HEK293 (cell line): ENCODE measurements around the gene KCNG3.

Source experiments
- CTCF ChIA-PET: fragments of 350-600 bp; formaldehyde crosslinking; extraction: SDS; loops from one replicate; lab custom pipeline; 2021; ENCODE audit warnings: antibody characterized with exemption; lab: Yijun Ruan, JAX
- POLR2A ChIA-PET: fragments of 300-600 bp; formaldehyde crosslinking; extraction: SDS; loops from one replicate; lab custom pipeline; 2020; ENCODE audit warnings: antibody characterized with exemption, inconsistent platforms; lab: Yijun Ruan, JAX
- H3K27ac ChIP-seq: fragments of 200-500 bp; sonication (Bioruptor generic); 2 replicates; pipeline ENCODE4 v1.5.1; 2014; ENCODE audit warnings: low read depth, low read length, control low read depth, inconsistent platforms; ENCODE audit errors: extremely low read depth
- H3K36me3 ChIP-seq, 2 experiments: fragments of 200-500 bp in 1 of 2; sonication (Bioruptor generic) in 1 of 2; 1 replicate in 1 of 2; 2 replicates in 1 of 2; pipeline ENCODE4 v1.5.1; 2014 to 2017; ENCODE audit warnings: inconsistent platforms in 2 of 2, low read length in 2 of 2; ENCODE audit not compliant: control insufficient read depth in 2 of 2, insufficient read depth in 1 of 2
- H3K4me1 ChIP-seq: fragments of 200-500 bp; sonication (Bioruptor generic); 2 replicates; pipeline ENCODE4 v1.5.1; 2014; ENCODE audit warnings: mild to moderate bottlenecking, low read length, inconsistent platforms; ENCODE audit not compliant: control insufficient read depth, insufficient read depth
- H3K4me3 ChIP-seq: 2 replicates; pipeline ENCODE4 v1.5.1; 2011; ENCODE audit warnings: low read depth, mild to moderate bottlenecking, control low read depth, low read length, moderate library complexity
- H3K9me3 ChIP-seq: fragments of 200-500 bp; sonication (Bioruptor generic); 2 replicates; pipeline ENCODE4 v1.5.1; 2014; ENCODE audit warnings: low read depth, low read length, inconsistent platforms; ENCODE audit not compliant: control insufficient read depth, insufficient read depth
- GLI2 ChIP-seq: fragments of 450-650 bp; formaldehyde crosslinking; IDR thresholded peaks from 2 replicates; pipeline ENCODE4; 2017; ENCODE audit warnings: missing biosample characterization, missing genetic modification characterization, low read depth, borderline replicate concordance
- GLI4 ChIP-seq: fragments of 450-650 bp; formaldehyde crosslinking; IDR thresholded peaks from 2 replicates; pipeline ENCODE4 v1.5.1; 2016; ENCODE audit warnings: missing biosample characterization, missing genetic modification characterization
- PRDM10 ChIP-seq: fragments of 450-650 bp; formaldehyde crosslinking; IDR thresholded peaks from 2 replicates; pipeline ENCODE4 v1.5.1; 2016; ENCODE audit warnings: missing biosample characterization, missing genetic modification characterization
- PRDM4 ChIP-seq: fragments of 450-650 bp; formaldehyde crosslinking; IDR thresholded peaks from 2 replicates; pipeline ENCODE4 v1.5.1; 2017; ENCODE audit warnings: missing biosample characterization, missing genetic modification characterization
- SCRT2 ChIP-seq: fragments of 450-650 bp; formaldehyde crosslinking; IDR thresholded peaks from 2 replicates; pipeline ENCODE4 v1.5.1; 2016; ENCODE audit warnings: missing biosample characterization, missing genetic modification characterization
- SETDB1 ChIP-seq: IDR thresholded peaks from one replicate; pipeline ENCODE4 v1.6.1; 2017; ENCODE audit warnings: mild to moderate bottlenecking, low read length, moderate library complexity, mixed read lengths; ENCODE audit not compliant: insufficient read length
- ZBTB11 ChIP-seq: fragments of 450-650 bp; formaldehyde crosslinking; conservative IDR thresholded peaks from 2 replicates; pipeline ENCODE4 v1.5.1; 2016; ENCODE audit warnings: low read depth, missing biosample characterization, missing genetic modification characterization
- ZEB2 ChIP-seq: fragments of 450-650 bp; formaldehyde crosslinking; IDR thresholded peaks from 2 replicates; pipeline ENCODE4 v1.5.1; 2016; ENCODE audit warnings: missing biosample characterization, missing genetic modification characterization
- ZFP37 ChIP-seq: fragments of 450-650 bp; formaldehyde crosslinking; IDR thresholded peaks from 2 replicates; pipeline ENCODE4 v1.5.1; 2016; ENCODE audit warnings: missing biosample characterization, missing genetic modification characterization
- ZNF169 ChIP-seq: fragments of 450-650 bp; formaldehyde crosslinking; IDR thresholded peaks from 2 replicates; pipeline ENCODE4 v1.5.1; 2016; ENCODE audit warnings: missing biosample characterization, missing genetic modification characterization
- ZNF174 ChIP-seq: fragments of 450-650 bp; formaldehyde crosslinking; IDR thresholded peaks from 2 replicates; pipeline ENCODE4 v1.5.0; 2017; ENCODE audit warnings: missing biosample characterization, mild to moderate bottlenecking, missing genetic modification characterization
- ZNF24 ChIP-seq: fragments of 450-650 bp; formaldehyde crosslinking; IDR thresholded peaks from 2 replicates; pipeline ENCODE4 v1.5.1; 2016; ENCODE audit warnings: missing biosample characterization, missing genetic modification characterization
- ZNF248 ChIP-seq: fragments of 450-650 bp; formaldehyde crosslinking; IDR thresholded peaks from 2 replicates; pipeline ENCODE4 v1.5.1; 2017; ENCODE audit warnings: missing biosample characterization, missing genetic modification characterization
- ZNF341 ChIP-seq: fragments of 450-650 bp; formaldehyde crosslinking; IDR thresholded peaks from 2 replicates; pipeline ENCODE4; 2016; ENCODE audit warnings: low read depth, missing biosample characterization, missing genetic modification characterization
- ZNF350 ChIP-seq: fragments of 450-650 bp; formaldehyde crosslinking; IDR thresholded peaks from 2 replicates; pipeline ENCODE4 v1.5.0; 2017; ENCODE audit warnings: missing biosample characterization, mild to moderate bottlenecking, missing genetic modification characterization
- ZNF354C ChIP-seq: fragments of 450-650 bp; formaldehyde crosslinking; IDR thresholded peaks from 2 replicates; pipeline ENCODE4 v1.5.1; 2016; ENCODE audit warnings: missing biosample characterization, missing genetic modification characterization, low read depth, borderline replicate concordance
- ZNF398 ChIP-seq: fragments of 450-650 bp; formaldehyde crosslinking; IDR thresholded peaks from 2 replicates; pipeline ENCODE4 v1.5.1; 2017; ENCODE audit warnings: missing biosample characterization, missing genetic modification characterization
- ZNF416 ChIP-seq: fragments of 450-650 bp; formaldehyde crosslinking; IDR thresholded peaks from 2 replicates; pipeline ENCODE4 v1.5.1; 2016; ENCODE audit warnings: missing biosample characterization, missing genetic modification characterization
- ZNF433 ChIP-seq: fragments of 450-650 bp; formaldehyde crosslinking; IDR thresholded peaks from 2 replicates; pipeline ENCODE4 v1.5.1; 2016; ENCODE audit warnings: missing biosample characterization, missing genetic modification characterization, low read depth
- ZNF473 ChIP-seq: fragments of 450-650 bp; formaldehyde crosslinking; IDR thresholded peaks from 2 replicates; pipeline ENCODE4 v1.5.1; 2017; ENCODE audit warnings: missing biosample characterization, missing genetic modification characterization
- ZNF544 ChIP-seq: fragments of 450-650 bp; formaldehyde crosslinking; IDR thresholded peaks from 2 replicates; pipeline ENCODE4 v1.5.0; 2017; ENCODE audit warnings: missing biosample characterization, missing genetic modification characterization
- ZNF548 ChIP-seq: fragments of 450-650 bp; formaldehyde crosslinking; IDR thresholded peaks from 2 replicates; pipeline ENCODE4 v1.5.1; 2016; ENCODE audit warnings: missing biosample characterization, missing genetic modification characterization
- ZNF596 ChIP-seq: fragments of 450-650 bp; IDR thresholded peaks from 2 replicates; pipeline ENCODE4 v1.5.0; 2018; ENCODE audit warnings: missing biosample characterization, mild to moderate bottlenecking, missing genetic modification characterization, moderate library complexity
- ZNF701 ChIP-seq: fragments of 450-650 bp; formaldehyde crosslinking; IDR thresholded peaks from 2 replicates; pipeline ENCODE4 v1.5.1; 2016; ENCODE audit warnings: missing biosample characterization, missing genetic modification characterization
- ZNF777 ChIP-seq: fragments of 450-650 bp; formaldehyde crosslinking; IDR thresholded peaks from 2 replicates; pipeline ENCODE4 v1.5.1; 2017; ENCODE audit warnings: missing biosample characterization, missing genetic modification characterization, borderline replicate concordance
- ZXDB ChIP-seq: fragments of 450-650 bp; formaldehyde crosslinking; IDR thresholded peaks from 2 replicates; pipeline ENCODE4 v1.5.1; 2016; ENCODE audit warnings: missing biosample characterization, missing genetic modification characterization

Gene KCNG3

GRCh38 chr2:42410742-42411514, 82.9 kb downstream of the KCNG3 start (continued):
- no peak for TF ChIP-seq ZBTB11 (tag by site-specific recombination)
- no peak for TF ChIP-seq ZNF350
- TF ChIP-seq ZNF169 (tag by site-specific recombination): no peak
- TF ChIP-seq ZNF341 (tag by site-specific recombination): no peak
- TF ChIP-seq ZEB2 (tag by site-specific recombination): no peak
- TF ChIP-seq ZNF473 (tag by site-specific recombination): no peak
- TF ChIP-seq ZNF777: no peak
- no peak for TF ChIP-seq ZXDB (tag by site-specific recombination)
- TF ChIP-seq ZFP37 (tag by site-specific recombination): no peak
- TF ChIP-seq ZNF544 (tag by site-specific recombination): no peak
- TF ChIP-seq, all 188 proteins: peak for 0

- H3K27ac ChIP-seq: no peak overlapping the region
- POLR2A ChIA-PET: interaction anchor here (0.7 kb wide), 1 partner anchor 304 kb away, joined by 3 read pairs; no protein-coding TSS in a partner anchor
- no peaks in the 10 kb centered on the region for H3K4me1 ChIP-seq
- CTCF ChIA-PET: no interaction called here
- no peak overlapping the region for H3K4me3 ChIP-seq
- peaks cover 0 to 5% of the 10 kb centered on the region in 2 experiments; a peak in 2 of 3 replicates for H3K36me3 ChIP-seq
- no peaks in the 10 kb centered on the region for H3K9me3 ChIP-seq
- TF ChIP-seq ZNF548 (tag by site-specific recombination) (no peak), ZNF544 (tag by site-specific recombination) (no peak), ZNF354C (tag by site-specific recombination) (no peak), ZNF701 (tag by site-specific recombination) (no peak), ZNF24 (no peak), ZNF248 (tag by site-specific recombination) (no peak), GLI4 (no peak), ZNF433 (tag by site-specific recombination) (no peak), GLI2 (tag by site-specific recombination) (no peak), ZNF416 (tag by site-specific recombination) (no peak), SCRT2 (tag by site-specific recombination) (no peak), ZNF174 (tag by site-specific recombination) (no peak), PRDM10 (tag by site-specific recombination) (no peak), PRDM4 (tag by site-specific recombination) (no peak), SETDB1 (no peak), ZNF596 (no peak), ZNF398 (tag by site-specific recombination) (no peak)
Measured at GRCh38 chr2:42408009-42408408, 85.8 kb downstream of the KCNG3 start.
